Measurements from ENCODE around the gene TDP1. TPM values are rescaled to one million over a fixed set of nuclear protein-coding genes. Genes with fewer than 3 reads are reported as not detected.

The TDP1 gene
- 40.4 and 44.8 TPM in 2 replicates for total RNA-seq

GRCh38 chr14:89955745-89956660, at the start of gene TDP1:
TDP1 (plus strand) TSS chr14:89955927; CDS start chr14:89963115, 7,188 bp downstream.

GRCh38 chr14:89954070-89955021, 1.4 kb upstream of the TDP1 start, which contains the start of gene EFCAB11:
EFCAB11 (minus strand) TSS chr14:89954730; CDS start chr14:89954660, 70 bp downstream.

GRCh38 chr14:90061685-90062126, 106.0 kb downstream of the TDP1 start, which contains the start of gene KCNK13:
KCNK13 (plus strand) TSS chr14:90061994; CDS start chr14:90062206, 212 bp downstream.

Other genes starting within 250 kb of the TDP1 start
- 6.2 and 7.0 TPM in 2 replicates for gene EFCAB11, start 1.2 kb upstream of the TDP1 start, total RNA-seq
- gene KCNK13, start 106.1 kb downstream of the TDP1 start, total RNA-seq, result not detected in 2 replicates